Endodermal cell (in vitro differentiated cells): ENCODE results near the gene U2AF2. TPM values are rescaled to one million over a fixed set of nuclear protein-coding genes. Genes with fewer than 3 reads are reported as not detected.

Source experiments
- DNase-seq: peaks from one replicate; pipeline ENCODE4 v3.0.0-alpha.2; 2017
- H3K27ac ChIP-seq: 2 replicates; pipeline ENCODE4 v1.5.1; 2013; ENCODE audit warnings: mild to moderate bottlenecking, low read depth, low read length, moderate library complexity
- H3K27me3 ChIP-seq: 2 replicates; pipeline ENCODE4 v1.6.1; 2013; ENCODE audit warnings: mild to moderate bottlenecking, low read length, moderate library complexity; ENCODE audit not compliant: insufficient read depth, control insufficient read depth, poor library complexity, severe bottlenecking
- H3K36me3 ChIP-seq: 2 replicates; pipeline ENCODE4 v1.7.0; 2013; ENCODE audit warnings: mild to moderate bottlenecking, low read length, moderate library complexity; ENCODE audit not compliant: control insufficient read depth, insufficient read depth
- H3K4me1 ChIP-seq: one replicate; pipeline ENCODE4 v1.7.0; 2013; ENCODE audit warnings: low read length; ENCODE audit not compliant: control insufficient read depth, insufficient read depth
- H3K4me3 ChIP-seq: 2 replicates; pipeline ENCODE4 v1.5.1; 2013; ENCODE audit warnings: mild to moderate bottlenecking, low read length, moderate library complexity
- H3K9ac ChIP-seq: 2 replicates; pipeline ENCODE4 v1.6.1; 2013; ENCODE audit warnings: mild to moderate bottlenecking, low read length, moderate library complexity; ENCODE audit not compliant: poor library complexity, severe bottlenecking; ENCODE audit errors: extremely low read depth
- H3K9me3 ChIP-seq: 2 replicates; pipeline ENCODE4 v1.6.1; 2013; ENCODE audit warnings: mild to moderate bottlenecking, low read length, moderate library complexity; ENCODE audit not compliant: control insufficient read depth
- H3K27ac Mint-ChIP-seq: 2 replicates; pipeline ENCODE4 v1.8.0; 2020; ENCODE audit warnings: mixed read lengths
- H3K27me3 Mint-ChIP-seq: 2 replicates; pipeline ENCODE4 v1.8.0; 2021; ENCODE audit warnings: mild to moderate bottlenecking, mixed read lengths; ENCODE audit not compliant: insufficient read depth
- H3K36me3 Mint-ChIP-seq: 2 replicates; pipeline ENCODE4 v1.8.0; 2020; ENCODE audit warnings: low read depth, mixed read lengths
- H3K4me1 Mint-ChIP-seq: 2 replicates; pipeline ENCODE4 v1.8.0; 2020; ENCODE audit warnings: mixed read lengths
- H3K4me3 Mint-ChIP-seq: 2 replicates; pipeline ENCODE4 v1.8.0; 2020; ENCODE audit warnings: mild to moderate bottlenecking, moderate library complexity, mixed read lengths
- H3K9me3 Mint-ChIP-seq: 2 replicates; pipeline ENCODE4 v1.8.0; 2020; ENCODE audit warnings: mild to moderate bottlenecking, mixed read lengths
- CTCF ChIP-seq: fragments of 200-600 bp; sonication (generic); conservative IDR thresholded peaks from 2 replicates; pipeline ENCODE4 v1.5.0; 2021; ENCODE audit warnings: antibody characterized with exemption, mild to moderate bottlenecking
- WGBS, 2 experiments: methylation state at CpG; one replicate each; pipeline versions ENCODE4 v1.1.5 to v1.1.7; 2013; ENCODE audit warnings: missing lambda C conversion rate in 2 of 2, mixed read lengths in 1 of 2; ENCODE audit not compliant: insufficient coverage in 1 of 2, insufficient read length in 1 of 2; 5-methylcytosine and 5-hydroxymethylcytosine counted together
- total RNA-seq, 2 donors: library from RNA; stranded (reverse); fragmentation: NEBNext Ultra II Directional in 1 of 2; extraction: Animal tissue kit (Norgen Biotek cat#: 25700) in 1 of 2; gene quantifications; 2 replicates in 1 of 2; 3 replicates in 1 of 2; pipeline ENCODE4 v1.2.1, GENCODE V29; 2021

Gene U2AF2
- total RNA-seq, 2 donors from 2014 or later = 264 to 293 TPM

GRCh38 chr19:55651236-55651635 is 3.6 kb upstream of the U2AF2 start:
- Mint-ChIP-seq H3K36me3 (peaks cover 14% of the 10 kb centered on the region), H3K27me3 (peaks cover 2% of the 10 kb centered on the region), H3K9me3 (no peaks in the 10 kb centered on the region), H3K4me1 (peaks cover 15% of the 10 kb centered on the region), H3K4me3 (no peak overlapping the region), H3K27ac (no peak overlapping the region)
- WGBS, 2 experiments = 82 to 91% methylated on average over 15 to 18 of the region's 18 CpGs
- Histone ChIP-seq H3K27me3 (no peaks in the 10 kb centered on the region), H3K9ac (no peak overlapping the region), H3K9me3 (no peaks in the 10 kb centered on the region), H3K4me1 (peaks cover 6% of the 10 kb centered on the region), H3K36me3 (peaks cover 11% of the 10 kb centered on the region), H3K27ac (no peak overlapping the region), H3K4me3 (no peak overlapping the region)
- DNase-seq = no peak
- TF ChIP-seq CTCF = no peak

GRCh38 chr19:55652311-55653128 is 2.3 kb upstream of the U2AF2 start:
- Mint-ChIP-seq H3K36me3 (peaks cover 7% of the 10 kb centered on the region), H3K4me1 (peaks cover 22% of the 10 kb centered on the region), H3K9me3 (no peaks in the 10 kb centered on the region), H3K27me3 (peaks cover 2% of the 10 kb centered on the region), H3K4me3 (peak overlapping the region; percentile 94), H3K27ac (no peak overlapping the region)
- H3K27me3 ChIP-seq = no peaks in the 10 kb centered on the region
- H3K4me3 ChIP-seq = no peak overlapping the region
- H3K9me3 ChIP-seq = no peaks in the 10 kb centered on the region
- peak; percentile 87 for DNase-seq
- H3K27ac ChIP-seq = no peak overlapping the region
- no peak overlapping the region for H3K9ac ChIP-seq
- TF ChIP-seq CTCF = no peak
- 75 to 92% methylated on average over 28 to 71 of the region's 71 CpGs for WGBS, 2 experiments
- H3K36me3 ChIP-seq = peaks cover 11% of the 10 kb centered on the region
- H3K4me1 ChIP-seq = peaks cover 2% of the 10 kb centered on the region

- Histone ChIP-seq H3K27me3 (no peaks in the 10 kb centered on the region), H3K27ac (peak overlapping the region; percentile 97), H3K4me3 (peak overlapping the region; percentile 97), H3K36me3 (peaks cover 11% of the 10 kb centered on the region), H3K9me3 (no peaks in the 10 kb centered on the region), H3K9ac (peak overlapping the region; percentile 96), H3K4me1 (peaks cover 5% of the 10 kb centered on the region)
- Mint-ChIP-seq H3K4me1 (peaks cover 25% of the 10 kb centered on the region), H3K27me3 (peaks cover 2% of the 10 kb centered on the region), H3K4me3 (peak overlapping the region; percentile 94), H3K36me3 (peaks cover 9% of the 10 kb centered on the region), H3K9me3 (no peaks in the 10 kb centered on the region), H3K27ac (peak overlapping the region; percentile 99)
- TF ChIP-seq CTCF = peak; percentile 100
- WGBS, 2 experiments = 0 to 1% methylated on average over 46 to 57 of the region's 57 CpGs
- DNase-seq = peak; percentile 98
Observed at GRCh38 chr19:55653651-55654322, 1.0 kb upstream of the U2AF2 start.
